ENCODE data around the gene TRMT6.

TRMT6 gene

DNA sequence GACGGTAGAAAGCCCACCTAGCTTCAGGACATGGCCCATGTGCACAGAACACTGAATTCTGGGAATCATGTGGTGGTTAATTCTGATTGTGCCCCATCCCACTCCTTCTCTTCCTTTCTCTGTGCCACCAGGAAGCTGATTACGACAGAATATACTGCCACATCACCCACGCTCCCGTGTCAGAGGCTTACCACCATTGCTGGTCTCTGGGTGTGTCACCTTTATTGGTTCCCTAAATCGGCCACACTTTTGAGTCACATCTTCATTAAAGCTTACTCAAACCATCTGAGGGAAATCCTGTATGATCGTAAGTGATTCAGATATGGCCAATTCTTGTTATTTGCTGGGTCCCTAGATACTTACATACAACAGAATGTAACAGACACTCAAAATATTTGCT lies 3.1 kb downstream of the TRMT6 start:
- H3K27ac ChIP-seq (ENCODE audit: low read length), result no peak overlapping the region
- no peaks in the 10 kb centered on the region for H3K9me3 ChIP-seq (ENCODE audit: control insufficient read depth in 1 of 2, low read length in 2 of 2)
- H3K27me3 ChIP-seq (ENCODE audit: low read depth, low read length), result no peaks in the 10 kb centered on the region
- peaks cover 32 to 40% of the 10 kb centered on the region in 2 donors for H3K36me3 ChIP-seq (ENCODE audit: control insufficient read depth in 1 of 2, insufficient read depth in 2 of 2, low read length in 2 of 2)
- H3K4me1 ChIP-seq (ENCODE audit: control insufficient read depth in 1 of 2, insufficient read depth in 2 of 2, low read length in 2 of 2), result peaks cover 8 to 22% of the 10 kb centered on the region in 2 donors
- no peak overlapping the region for H3K4me3 ChIP-seq (ENCODE audit: low read depth in 1 of 2, low read length in 2 of 2)

DNA sequence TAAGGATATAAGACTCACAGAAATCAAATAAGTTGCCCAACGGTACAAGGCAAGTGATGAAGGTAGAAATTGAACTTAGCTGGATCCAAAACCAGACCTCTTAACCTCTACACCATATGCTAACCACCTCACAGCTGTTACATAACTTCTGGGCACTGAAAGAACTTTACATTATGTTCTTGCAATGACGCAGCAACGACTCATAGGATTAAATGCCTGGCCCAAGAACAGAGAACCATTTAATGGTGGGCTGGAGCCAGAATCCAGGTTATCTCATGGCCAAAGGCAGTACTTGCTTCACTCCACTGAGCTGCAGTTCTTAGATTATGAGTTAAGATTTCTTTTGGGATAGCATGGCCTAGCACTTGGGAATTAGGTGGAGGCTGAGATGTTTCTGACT lies 4.4 kb downstream of the TRMT6 start:
- no peak overlapping the region for H3K27ac ChIP-seq (ENCODE audit: low read length)
- no peaks in the 10 kb centered on the region for H3K27me3 ChIP-seq (ENCODE audit: low read depth, low read length)
- no peaks in the 10 kb centered on the region for H3K9me3 ChIP-seq (ENCODE audit: control insufficient read depth in 1 of 2, low read length in 2 of 2)
- peaks cover 1 to 14% of the 10 kb centered on the region in 2 donors for H3K4me1 ChIP-seq (ENCODE audit: control insufficient read depth in 1 of 2, insufficient read depth in 2 of 2, low read length in 2 of 2)
- H3K4me3 ChIP-seq (ENCODE audit: low read depth in 1 of 2, low read length in 2 of 2), result no peak overlapping the region
- peaks cover 45 to 53% of the 10 kb centered on the region in 2 donors for H3K36me3 ChIP-seq (ENCODE audit: control insufficient read depth in 1 of 2, insufficient read depth in 2 of 2, low read length in 2 of 2)

DNA sequence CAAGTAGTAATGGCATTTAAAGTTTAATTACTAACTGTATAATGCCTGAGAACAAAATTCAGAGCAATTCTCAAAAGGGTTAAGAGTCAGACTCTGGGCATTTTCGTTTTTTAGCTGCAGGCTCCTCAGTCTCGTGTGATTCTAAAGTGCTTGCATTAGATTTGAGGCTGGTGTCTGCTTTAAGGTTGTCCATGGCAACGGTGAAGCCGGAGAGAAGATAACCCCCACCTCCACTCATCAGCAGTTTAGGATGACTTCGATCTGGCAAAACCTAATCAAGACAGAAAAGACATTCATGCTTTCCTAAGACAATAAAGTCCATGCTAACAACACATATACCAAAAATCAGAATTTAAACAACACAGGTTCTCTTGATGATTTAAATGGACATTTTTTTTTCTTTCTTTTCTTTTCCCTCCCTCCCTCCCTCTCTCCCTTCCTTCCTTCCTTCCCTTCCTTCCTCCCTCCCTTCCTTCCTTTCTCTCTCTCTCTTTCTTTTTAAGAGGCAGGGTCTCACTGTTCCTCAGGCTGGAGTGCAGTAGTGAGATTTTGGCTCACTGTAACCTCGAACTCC lies 11.8 kb downstream of the TRMT6 start:
- H3K9me3 ChIP-seq (ENCODE audit: control insufficient read depth in 1 of 2, low read length in 2 of 2), result no peaks in the 10 kb centered on the region
- no peak overlapping the region for H3K27ac ChIP-seq (ENCODE audit: low read length)
- H3K4me1 ChIP-seq (ENCODE audit: control insufficient read depth in 1 of 2, insufficient read depth in 2 of 2, low read length in 2 of 2), result no peaks in the 10 kb centered on the region
- H3K27me3 ChIP-seq (ENCODE audit: low read depth, low read length), result no peaks in the 10 kb centered on the region
- peaks cover 45 to 60% of the 10 kb centered on the region in 2 donors for H3K36me3 ChIP-seq (ENCODE audit: control insufficient read depth in 1 of 2, insufficient read depth in 2 of 2, low read length in 2 of 2)
- no peak overlapping the region for H3K4me3 ChIP-seq (ENCODE audit: low read depth in 1 of 2, low read length in 2 of 2)

DNA sequence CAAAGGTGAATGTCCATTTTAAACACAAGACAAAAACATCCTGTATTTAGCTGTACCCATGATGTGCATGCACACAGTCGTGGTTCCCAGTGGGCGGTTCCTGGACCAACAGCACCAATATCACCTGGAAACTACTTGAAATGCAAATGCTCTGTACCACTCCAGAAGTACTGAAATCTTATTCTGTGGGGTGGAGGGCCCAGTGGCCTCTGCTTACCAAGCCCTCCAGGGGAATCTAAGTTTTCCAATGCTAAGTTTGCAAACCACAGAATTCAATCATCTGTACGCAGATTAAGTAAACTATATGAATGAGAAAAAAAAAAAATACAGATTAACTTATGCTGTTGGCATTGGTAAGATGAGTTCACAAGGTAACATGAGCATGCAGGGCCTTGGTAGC lies 14.1 kb downstream of the TRMT6 start:
- no peaks in the 10 kb centered on the region for H3K4me1 ChIP-seq (ENCODE audit: control insufficient read depth in 1 of 2, insufficient read depth in 2 of 2, low read length in 2 of 2)
- H3K27ac ChIP-seq (ENCODE audit: low read length), result no peak overlapping the region
- H3K36me3 ChIP-seq (ENCODE audit: control insufficient read depth in 1 of 2, insufficient read depth in 2 of 2, low read length in 2 of 2), result peaks cover 22 to 37% of the 10 kb centered on the region in 2 donors
- H3K4me3 ChIP-seq (ENCODE audit: low read depth in 1 of 2, low read length in 2 of 2), result no peak overlapping the region
- no peaks in the 10 kb centered on the region for H3K9me3 ChIP-seq (ENCODE audit: control insufficient read depth in 1 of 2, low read length in 2 of 2)
- H3K27me3 ChIP-seq (ENCODE audit: low read depth, low read length), result no peaks in the 10 kb centered on the region

DNA sequence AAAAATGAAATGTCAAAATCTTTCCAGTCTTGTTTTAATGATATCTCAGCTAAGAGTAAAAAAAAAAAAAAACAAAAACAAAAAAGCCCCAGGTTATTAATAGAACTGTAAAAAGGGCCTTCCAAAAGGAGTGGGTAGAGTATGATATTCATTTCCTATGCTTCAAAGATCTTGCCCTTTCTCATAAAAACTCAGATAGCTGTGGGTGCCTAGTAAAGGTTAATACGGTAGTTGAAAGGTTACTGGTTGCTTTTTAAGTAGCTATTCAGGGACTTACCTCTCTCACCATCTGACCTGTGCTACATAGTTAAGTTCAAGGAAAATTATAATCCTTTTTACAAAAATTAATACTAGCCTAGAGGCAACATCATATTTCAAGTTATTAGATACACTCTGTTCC lies 14.9 kb downstream of the TRMT6 start:
- no peak overlapping the region for H3K27ac ChIP-seq (ENCODE audit: low read length)
- H3K4me3 ChIP-seq (ENCODE audit: low read depth in 1 of 2, low read length in 2 of 2), result no peak overlapping the region
- H3K27me3 ChIP-seq (ENCODE audit: low read depth, low read length), result no peaks in the 10 kb centered on the region
- no peaks in the 10 kb centered on the region for H3K4me1 ChIP-seq (ENCODE audit: control insufficient read depth in 1 of 2, insufficient read depth in 2 of 2, low read length in 2 of 2)
- peaks cover 16 to 28% of the 10 kb centered on the region in 2 donors for H3K36me3 ChIP-seq (ENCODE audit: control insufficient read depth in 1 of 2, insufficient read depth in 2 of 2, low read length in 2 of 2)
- H3K9me3 ChIP-seq (ENCODE audit: control insufficient read depth in 1 of 2, low read length in 2 of 2), result no peaks in the 10 kb centered on the region

DNA sequence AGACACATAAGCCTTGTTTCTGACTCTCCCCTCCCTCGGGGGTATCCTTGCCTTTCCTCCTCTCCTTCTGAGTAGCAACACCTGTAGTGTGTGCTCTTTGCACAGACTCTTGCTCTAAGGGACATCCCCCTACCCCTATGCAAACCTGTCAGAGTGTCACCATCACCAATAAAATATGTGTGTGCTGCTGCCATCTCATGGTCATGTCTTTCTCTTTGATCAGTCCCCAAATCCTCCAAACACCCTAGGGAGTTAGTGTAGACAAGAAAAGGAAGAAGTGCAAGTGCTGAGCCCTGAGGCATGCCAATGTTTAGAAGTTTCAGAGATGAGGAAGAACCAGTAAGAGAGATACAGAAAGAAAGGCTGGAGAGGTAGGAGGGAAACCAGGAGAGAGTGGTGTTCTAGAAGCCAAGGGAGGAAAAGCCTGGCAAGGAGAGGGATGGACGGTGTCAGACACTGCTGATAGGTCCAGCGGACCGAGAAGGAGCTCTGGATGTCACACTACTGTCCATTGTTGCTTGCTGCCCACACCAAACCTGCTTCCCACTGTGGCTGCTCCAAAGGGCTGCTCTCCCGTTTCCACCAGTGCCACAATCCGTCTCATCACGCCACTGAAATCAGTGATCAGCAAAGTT lies 16.4 kb downstream of the TRMT6 start:
- no peak overlapping the region for H3K4me3 ChIP-seq (ENCODE audit: low read depth in 1 of 2, low read length in 2 of 2)
- H3K4me1 ChIP-seq (ENCODE audit: control insufficient read depth in 1 of 2, insufficient read depth in 2 of 2, low read length in 2 of 2), result no peaks in the 10 kb centered on the region
- H3K27me3 ChIP-seq (ENCODE audit: low read depth, low read length), result no peaks in the 10 kb centered on the region
- no peak overlapping the region for H3K27ac ChIP-seq (ENCODE audit: low read length)
- H3K9me3 ChIP-seq (ENCODE audit: control insufficient read depth in 1 of 2, low read length in 2 of 2), result no peaks in the 10 kb centered on the region
- H3K36me3 ChIP-seq (ENCODE audit: control insufficient read depth in 1 of 2, insufficient read depth in 2 of 2, low read length in 2 of 2), result peaks cover 6 to 14% of the 10 kb centered on the region in 2 donors

DNA sequence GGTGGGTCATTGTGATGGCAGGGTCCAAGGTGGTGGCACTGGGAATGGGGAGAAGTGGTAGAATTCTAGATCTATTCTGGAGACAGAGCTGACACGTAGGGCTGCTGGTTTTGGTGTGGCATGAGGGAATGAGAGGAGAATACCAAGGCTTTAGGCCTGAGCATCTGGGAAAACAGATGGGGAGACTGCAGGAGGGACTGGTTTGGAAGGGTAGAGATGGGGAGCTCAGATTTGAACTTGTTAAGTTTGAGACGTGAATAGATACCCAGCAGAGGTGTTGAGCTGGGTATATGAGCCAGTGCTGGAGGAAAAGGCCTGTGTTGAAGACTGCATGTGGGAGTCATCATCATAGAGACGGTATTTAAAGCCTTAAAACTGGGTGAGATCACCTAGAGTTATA lies 17.5 kb downstream of the TRMT6 start:
- Histone ChIP-seq H3K36me3 (ENCODE audit: control insufficient read depth in 1 of 2, insufficient read depth in 2 of 2, low read length in 2 of 2) (peaks cover 0 to 2% of the 10 kb centered on the region in 2 donors), H3K27me3 (ENCODE audit: low read depth, low read length) (no peaks in the 10 kb centered on the region), H3K9me3 (ENCODE audit: control insufficient read depth in 1 of 2, low read length in 2 of 2) (no peaks in the 10 kb centered on the region), H3K4me3 (ENCODE audit: low read depth in 1 of 2, low read length in 2 of 2) (no peak overlapping the region), H3K27ac (ENCODE audit: low read length) (no peak overlapping the region), H3K4me1 (ENCODE audit: control insufficient read depth in 1 of 2, insufficient read depth in 2 of 2, low read length in 2 of 2) (no peaks in the 10 kb centered on the region)

DNA sequence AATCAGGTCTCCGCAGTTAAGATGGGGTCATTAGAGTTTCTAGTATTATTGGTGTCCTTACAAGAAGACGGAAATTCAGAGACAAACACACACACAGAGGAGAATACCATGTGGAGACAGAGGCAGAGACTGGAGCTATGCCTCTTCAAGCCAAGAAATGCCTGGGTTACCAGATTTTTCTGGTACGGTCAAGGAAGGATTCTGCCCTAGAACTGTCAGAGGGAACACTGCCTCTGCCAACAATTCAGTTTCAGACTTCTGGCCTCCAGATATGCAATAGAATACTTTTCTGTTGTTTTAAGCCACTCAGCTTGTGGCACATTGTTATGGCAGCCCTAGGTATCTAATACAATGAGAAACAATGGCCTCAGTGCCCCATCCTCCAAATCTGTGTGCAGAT lies 18.9 kb downstream of the TRMT6 start:
- no peaks in the 10 kb centered on the region for H3K36me3 ChIP-seq (ENCODE audit: control insufficient read depth in 1 of 2, insufficient read depth in 2 of 2, low read length in 2 of 2)
- no peak overlapping the region for H3K27ac ChIP-seq (ENCODE audit: low read length)
- H3K27me3 ChIP-seq (ENCODE audit: low read depth, low read length), result no peaks in the 10 kb centered on the region
- no peak overlapping the region for H3K4me3 ChIP-seq (ENCODE audit: low read depth in 1 of 2, low read length in 2 of 2)
- no peaks in the 10 kb centered on the region for H3K4me1 ChIP-seq (ENCODE audit: control insufficient read depth in 1 of 2, insufficient read depth in 2 of 2, low read length in 2 of 2)
- no peaks in the 10 kb centered on the region for H3K9me3 ChIP-seq (ENCODE audit: control insufficient read depth in 1 of 2, low read length in 2 of 2)

DNA sequence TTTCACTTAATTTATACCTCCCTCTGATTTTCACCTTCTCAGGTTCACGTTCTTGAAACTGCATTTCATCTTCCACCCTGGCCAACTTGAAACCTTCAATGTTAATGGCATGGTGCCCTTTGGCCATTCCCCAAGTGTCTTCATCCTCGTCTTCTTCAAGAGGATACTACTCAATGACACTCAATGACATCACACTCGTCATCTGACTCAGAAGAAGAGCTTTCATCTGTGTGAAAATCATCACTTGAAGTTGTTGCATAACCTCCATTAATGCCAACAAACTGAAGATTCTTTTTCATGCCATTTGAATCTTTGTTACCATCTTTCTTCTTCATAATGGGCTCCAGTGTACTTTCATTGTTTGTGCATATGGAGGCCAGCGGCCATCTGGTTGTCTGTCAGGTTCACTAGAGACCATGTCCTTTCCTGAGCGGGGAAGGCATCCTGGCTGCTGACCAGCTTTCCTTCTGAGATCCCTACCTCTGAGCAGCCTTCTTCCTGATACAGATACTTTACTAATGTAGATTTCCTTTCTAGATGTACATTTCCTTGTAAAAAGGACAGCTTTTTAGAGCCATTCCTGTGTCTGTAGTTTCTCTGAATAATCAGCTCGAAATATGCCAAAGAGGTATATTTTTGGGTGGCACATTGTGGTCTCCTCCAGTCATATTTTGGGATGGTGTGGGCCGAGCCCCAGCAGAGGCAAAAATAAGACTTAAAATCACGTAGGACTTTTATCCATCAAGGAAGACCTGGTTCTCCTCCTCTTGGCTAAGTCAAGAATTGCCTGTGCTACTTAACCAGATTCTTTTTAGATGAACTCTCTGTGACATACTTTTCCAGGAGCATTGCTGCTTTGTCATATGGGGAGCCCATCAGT lies 21.3 kb downstream of the TRMT6 start:
- Histone ChIP-seq H3K4me1 (ENCODE audit: control insufficient read depth in 1 of 2, insufficient read depth in 2 of 2, low read length in 2 of 2) (no peaks in the 10 kb centered on the region), H3K36me3 (ENCODE audit: control insufficient read depth in 1 of 2, insufficient read depth in 2 of 2, low read length in 2 of 2) (no peaks in the 10 kb centered on the region), H3K27ac (ENCODE audit: low read length) (no peak overlapping the region), H3K9me3 (ENCODE audit: control insufficient read depth in 1 of 2, low read length in 2 of 2) (no peaks in the 10 kb centered on the region), H3K27me3 (ENCODE audit: low read depth, low read length) (no peaks in the 10 kb centered on the region), H3K4me3 (ENCODE audit: low read depth in 1 of 2, low read length in 2 of 2) (no peak overlapping the region)

DNA sequence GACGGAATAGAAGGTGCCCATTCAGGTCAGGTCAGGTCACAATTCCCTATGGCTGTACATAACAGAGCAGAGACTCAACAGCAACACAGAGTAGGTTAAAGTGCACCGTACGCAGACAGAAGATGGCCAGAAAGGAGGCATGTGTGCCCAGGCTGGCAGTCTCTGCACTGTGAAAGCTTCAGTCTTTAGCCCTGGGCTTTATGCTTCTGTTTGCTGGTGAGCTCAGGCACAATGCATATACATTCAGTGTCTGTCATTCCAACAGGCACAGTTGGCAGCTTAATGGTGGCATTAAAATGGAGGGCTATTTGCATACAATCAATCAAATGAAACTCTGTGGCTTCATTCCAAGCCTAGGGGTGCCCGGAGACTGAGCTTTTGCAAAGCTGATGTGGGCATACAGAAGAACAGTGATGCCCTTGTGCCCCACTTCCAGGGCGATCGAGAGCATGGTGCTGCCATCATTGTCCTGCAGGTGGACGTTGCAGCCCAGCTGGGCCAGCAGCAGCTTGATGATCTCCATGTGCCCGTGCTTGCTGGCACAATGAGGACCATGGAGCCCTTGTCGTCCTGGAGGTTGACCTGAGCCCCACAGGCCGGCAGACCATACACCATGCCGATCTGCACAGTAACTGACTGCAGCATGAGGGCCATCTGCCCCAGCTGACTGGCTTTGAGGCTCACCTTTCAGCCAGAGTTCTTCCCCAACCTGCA lies 22.4 kb downstream of the TRMT6 start:
- H3K27me3 ChIP-seq (ENCODE audit: low read depth, low read length), result no peaks in the 10 kb centered on the region
- no peaks in the 10 kb centered on the region for H3K36me3 ChIP-seq (ENCODE audit: control insufficient read depth in 1 of 2, insufficient read depth in 2 of 2, low read length in 2 of 2)
- H3K9me3 ChIP-seq (ENCODE audit: control insufficient read depth in 1 of 2, low read length in 2 of 2), result no peaks in the 10 kb centered on the region
- H3K4me1 ChIP-seq (ENCODE audit: control insufficient read depth in 1 of 2, insufficient read depth in 2 of 2, low read length in 2 of 2), result no peaks in the 10 kb centered on the region
- H3K4me3 ChIP-seq (ENCODE audit: low read depth in 1 of 2, low read length in 2 of 2), result no peak overlapping the region
- no peak overlapping the region for H3K27ac ChIP-seq (ENCODE audit: low read length)

DNA sequence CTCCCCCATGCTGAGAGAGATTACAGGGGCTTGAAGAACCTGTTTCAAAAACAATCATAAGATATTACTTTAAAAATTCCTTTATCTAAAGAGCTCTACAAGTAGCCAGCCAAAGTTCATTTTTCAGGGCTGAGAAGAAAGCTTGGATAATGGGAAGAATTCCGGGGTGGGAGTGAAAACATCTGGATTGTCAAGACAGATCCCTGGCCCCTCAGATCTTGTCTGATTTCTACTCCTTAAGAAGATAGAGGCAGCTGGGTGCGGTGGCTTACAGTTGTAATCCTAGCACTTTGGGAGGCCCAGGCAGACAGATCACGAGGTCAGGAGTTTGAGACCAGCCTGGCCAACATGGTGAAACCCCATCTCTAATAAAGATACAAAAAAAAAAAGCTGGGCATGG lies 24.8 kb downstream of the TRMT6 start:
- H3K4me1 ChIP-seq (ENCODE audit: control insufficient read depth in 1 of 2, insufficient read depth in 2 of 2, low read length in 2 of 2), result no peaks in the 10 kb centered on the region
- no peak overlapping the region for H3K4me3 ChIP-seq (ENCODE audit: low read depth in 1 of 2, low read length in 2 of 2)
- no peaks in the 10 kb centered on the region for H3K36me3 ChIP-seq (ENCODE audit: control insufficient read depth in 1 of 2, insufficient read depth in 2 of 2, low read length in 2 of 2)
- H3K27ac ChIP-seq (ENCODE audit: low read length), result no peak overlapping the region
- H3K27me3 ChIP-seq (ENCODE audit: low read depth, low read length), result no peaks in the 10 kb centered on the region
- H3K9me3 ChIP-seq (ENCODE audit: control insufficient read depth in 1 of 2, low read length in 2 of 2), result no peaks in the 10 kb centered on the region

Data from muscle layer of duodenum (tissue), 2 donors.